Uterus (tissue), 4 donors: ENCODE data around the gene NPHP4. TPM values are rescaled to one million over a fixed set of nuclear protein-coding genes. Genes with fewer than 3 reads are reported as not detected.

Experiments
- DNase-seq, 2 donors: peaks; one replicate each; pipeline ENCODE4 v3.0.0-alpha.2; 2019 to 2020
- H3K27ac ChIP-seq, 2 donors: fragments of 200-600 bp; sonication (generic); 1 replicate in 1 of 2; 2 replicates in 1 of 2; pipeline ENCODE4 v1.5.1; 2016 to 2018
- H3K27me3 ChIP-seq, 2 donors: fragments of 200-600 bp; sonication (generic); one replicate each; pipeline ENCODE4 v1.5.1; 2018 to 2019; ENCODE audit warnings: control low read depth in 1 of 2
- H3K36me3 ChIP-seq, 2 donors: fragments of 200-600 bp; sonication (generic); one replicate each; pipeline ENCODE4 v1.5.1; 2019; ENCODE audit warnings: control low read depth in 1 of 2
- H3K4me1 ChIP-seq, 2 donors: fragments of 200-600 bp; sonication (generic); one replicate each; pipeline ENCODE4 v1.5.1; 2018 to 2019; ENCODE audit warnings: control low read depth in 1 of 2
- H3K4me3 ChIP-seq, 2 donors: fragments of 200-600 bp; sonication (generic); 1 replicate in 1 of 2; 2 replicates in 1 of 2; pipeline ENCODE4 v1.5.1; 2018 to 2019; ENCODE audit warnings: mild to moderate bottlenecking in 1 of 2
- H3K9me3 ChIP-seq, 2 donors: fragments of 200-600 bp; sonication (generic); one replicate each; pipeline ENCODE4 v1.5.1; 2019; ENCODE audit warnings: control low read depth in 1 of 2
- POLR2A ChIP-seq, 2 donors: fragments of 450-650 bp; IDR thresholded peaks; one replicate each; pipeline ENCODE4 v1.6.1; 2016; ENCODE audit warnings: antibody characterized with exemption in 2 of 2, mild to moderate bottlenecking in 1 of 2, moderate library complexity in 1 of 2
- intact Hi-C: fragments of 100-400 bp; cut with DNase I; formaldehyde crosslinking; loops from one replicate; pipeline ENCODE4 v1.15.1; 2023; ENCODE audit warnings: low total_unique reads
- total RNA-seq, 4 donors: library from RNA; depleted of rRNA in 3 of 4; stranded (reverse); fragments of >200 nt in 3 of 4; gene quantifications; one replicate each; pipeline versions ENCODE4 v1.1.0 to v1.2.4, GENCODE V29; 2014 to 2023
- TF ChIP-seq, protein P1 (sequence below), 4 experiments: fragments of 200-600 bp in 2 of 4; fragments of 450-650 bp in 2 of 4; sonication (generic) in 2 of 4; IDR thresholded peaks; one replicate each; pipeline ENCODE4 v1.5.1; 2016 to 2019; ENCODE audit warnings: antibody characterized with exemption in 4 of 4, mild to moderate bottlenecking in 2 of 4, moderate library complexity in 1 of 4
- donor health status: DM: yes; HTN: yes; CAD: no.

Gene NPHP4
- total RNA-seq, 4 donors from 2014 or later: 1.3 to 16.2 (median 7.0) TPM

DNA sequence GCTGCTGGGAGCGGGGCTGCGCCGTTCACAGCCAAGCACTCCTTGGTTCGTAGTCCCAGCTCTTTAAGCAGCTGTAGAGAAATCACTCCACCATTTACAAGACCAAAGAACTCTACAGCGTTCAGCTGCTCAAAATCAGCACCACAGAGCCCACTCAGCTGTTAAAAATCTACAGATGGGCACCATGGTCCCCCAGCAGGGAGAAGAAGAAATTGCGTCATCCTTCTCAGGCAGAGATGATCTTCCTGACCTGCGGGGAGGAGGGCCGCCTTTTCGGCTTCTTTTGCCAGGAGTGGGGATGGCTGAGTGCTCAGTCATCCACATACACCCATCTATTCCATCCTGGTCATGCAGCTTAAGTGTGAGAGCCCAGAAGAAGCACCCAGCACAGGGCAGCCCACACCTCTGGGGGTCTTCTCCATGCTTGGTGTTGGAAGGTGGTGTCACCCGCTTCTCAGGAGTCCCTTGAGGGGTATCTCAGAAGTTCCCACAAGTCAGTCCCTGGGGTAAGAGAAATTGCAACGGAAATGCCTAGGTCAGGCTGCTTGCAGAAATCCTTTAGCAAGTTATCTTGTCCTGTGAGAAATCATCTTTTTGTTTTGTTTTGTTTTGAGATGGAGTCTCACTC lies 163.8 kb downstream of the NPHP4 start:
- TF ChIP-seq, protein P1, sequence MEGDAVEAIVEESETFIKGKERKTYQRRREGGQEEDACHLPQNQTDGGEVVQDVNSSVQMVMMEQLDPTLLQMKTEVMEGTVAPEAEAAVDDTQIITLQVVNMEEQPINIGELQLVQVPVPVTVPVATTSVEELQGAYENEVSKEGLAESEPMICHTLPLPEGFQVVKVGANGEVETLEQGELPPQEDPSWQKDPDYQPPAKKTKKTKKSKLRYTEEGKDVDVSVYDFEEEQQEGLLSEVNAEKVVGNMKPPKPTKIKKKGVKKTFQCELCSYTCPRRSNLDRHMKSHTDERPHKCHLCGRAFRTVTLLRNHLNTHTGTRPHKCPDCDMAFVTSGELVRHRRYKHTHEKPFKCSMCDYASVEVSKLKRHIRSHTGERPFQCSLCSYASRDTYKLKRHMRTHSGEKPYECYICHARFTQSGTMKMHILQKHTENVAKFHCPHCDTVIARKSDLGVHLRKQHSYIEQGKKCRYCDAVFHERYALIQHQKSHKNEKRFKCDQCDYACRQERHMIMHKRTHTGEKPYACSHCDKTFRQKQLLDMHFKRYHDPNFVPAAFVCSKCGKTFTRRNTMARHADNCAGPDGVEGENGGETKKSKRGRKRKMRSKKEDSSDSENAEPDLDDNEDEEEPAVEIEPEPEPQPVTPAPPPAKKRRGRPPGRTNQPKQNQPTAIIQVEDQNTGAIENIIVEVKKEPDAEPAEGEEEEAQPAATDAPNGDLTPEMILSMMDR (IDR thresholded peaks at IDR 0.05): no peak
- TF ChIP-seq POLR2A (IDR thresholded peaks at IDR 0.05): no peak
- no peak for DNase-seq
- no peaks in the 10 kb centered on the region for H3K36me3 ChIP-seq
- H3K4me1 ChIP-seq: no peaks in the 10 kb centered on the region
- peaks cover 0 to 3% of the 10 kb centered on the region in 2 donors for H3K27me3 ChIP-seq
- intact Hi-C loops: no loop called here
- no peaks in the 10 kb centered on the region for H3K9me3 ChIP-seq
- no peak overlapping the region for H3K4me3 ChIP-seq
- H3K27ac ChIP-seq: no peak overlapping the region

DNA sequence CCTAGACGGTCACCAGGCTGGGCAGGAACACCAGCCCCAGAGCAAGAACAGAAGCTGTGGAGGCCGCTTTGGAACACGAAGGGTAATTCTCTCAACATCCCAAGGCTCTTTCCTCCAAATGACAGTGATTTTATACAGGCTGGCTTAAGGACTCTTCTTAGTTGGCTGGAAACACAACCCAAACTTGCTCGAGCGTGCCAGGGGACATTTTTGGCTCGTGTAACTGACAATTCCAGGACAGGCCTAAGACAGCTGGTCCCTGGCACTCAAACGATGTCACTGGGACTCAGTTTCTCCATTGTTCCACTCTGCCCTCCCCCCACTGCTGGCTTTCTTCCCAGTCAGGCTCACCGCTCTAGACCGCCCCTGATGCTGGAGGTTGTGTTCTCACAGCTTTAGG lies 164.7 kb downstream of the NPHP4 start:
- H3K27ac ChIP-seq: no peak overlapping the region
- DNase-seq: no peak

DNA sequence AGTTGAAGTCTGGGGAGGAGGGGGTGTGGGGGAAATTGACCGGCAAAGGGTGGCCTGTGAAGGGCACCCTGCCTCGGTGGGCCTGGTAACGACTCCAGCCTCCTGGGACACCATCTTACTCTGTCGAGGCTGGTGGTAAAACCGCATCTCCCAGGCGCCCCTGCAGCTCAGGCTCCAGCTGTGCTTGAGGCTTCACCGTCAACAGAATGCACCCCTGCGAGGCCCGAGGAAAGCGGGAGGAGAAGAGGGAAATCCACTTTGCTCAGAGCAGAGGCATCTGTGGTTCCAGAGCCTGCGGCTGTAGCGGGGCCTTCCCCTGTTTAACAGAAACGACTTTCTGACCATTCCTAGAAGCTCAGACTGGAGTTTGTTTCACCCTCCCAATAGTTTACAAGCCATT lies 165.6 kb downstream of the NPHP4 start:
- H3K36me3 ChIP-seq: no peaks in the 10 kb centered on the region
- H3K9me3 ChIP-seq: no peaks in the 10 kb centered on the region
- no peaks in the 10 kb centered on the region for H3K4me1 ChIP-seq
- H3K27ac ChIP-seq: no peak overlapping the region
- intact Hi-C loops: no loop called here
- no peaks in the 10 kb centered on the region for H3K27me3 ChIP-seq
- H3K4me3 ChIP-seq: no peak overlapping the region
- DNase-seq: no peak
- TF ChIP-seq, protein P1 (IDR thresholded peaks at IDR 0.05): no peak
- TF ChIP-seq POLR2A (IDR thresholded peaks at IDR 0.05): no peak

More for the DNA sequence above, 164.7 kb downstream of the NPHP4 start:
- H3K27me3 ChIP-seq: peaks cover 0 to 3% of the 10 kb centered on the region in 2 donors
- TF ChIP-seq POLR2A (IDR thresholded peaks at IDR 0.05): no peak
- TF ChIP-seq, protein P1 (IDR thresholded peaks at IDR 0.05): no peak
- H3K4me1 ChIP-seq: no peaks in the 10 kb centered on the region
- intact Hi-C loops: no loop called here
- H3K9me3 ChIP-seq: no peaks in the 10 kb centered on the region
- no peak overlapping the region for H3K4me3 ChIP-seq
- no peaks in the 10 kb centered on the region for H3K36me3 ChIP-seq

DNA sequence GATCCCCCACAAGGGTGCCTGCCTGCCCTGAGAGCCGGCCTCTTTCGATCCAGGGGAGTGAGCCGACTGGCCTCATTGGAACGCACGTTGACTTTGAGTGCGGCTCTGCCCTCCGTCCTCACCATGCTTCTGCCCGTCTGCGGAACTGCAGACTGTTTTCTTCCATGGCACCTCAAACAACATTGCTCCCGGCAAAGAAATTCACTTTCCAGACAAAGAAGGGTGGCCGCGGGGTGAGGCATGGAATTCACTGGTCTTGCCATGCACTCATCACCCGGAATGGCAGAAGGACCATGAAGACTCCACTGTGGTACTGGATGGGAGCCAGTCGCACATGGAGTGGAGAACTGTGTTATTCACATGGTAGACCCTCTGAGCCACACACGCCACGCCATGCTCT lies 169.5 kb downstream of the NPHP4 start:
- intact Hi-C loops: no loop called here
- TF ChIP-seq POLR2A (IDR thresholded peaks at IDR 0.05): no peak
- TF ChIP-seq, protein P1 (IDR thresholded peaks at IDR 0.05): no peak
- no peaks in the 10 kb centered on the region for H3K27me3 ChIP-seq
- H3K9me3 ChIP-seq: no peaks in the 10 kb centered on the region
- no peaks in the 10 kb centered on the region for H3K36me3 ChIP-seq
- no peak for DNase-seq
- no peaks in the 10 kb centered on the region for H3K4me1 ChIP-seq
- no peak overlapping the region for H3K27ac ChIP-seq
- no peak overlapping the region for H3K4me3 ChIP-seq

DNA sequence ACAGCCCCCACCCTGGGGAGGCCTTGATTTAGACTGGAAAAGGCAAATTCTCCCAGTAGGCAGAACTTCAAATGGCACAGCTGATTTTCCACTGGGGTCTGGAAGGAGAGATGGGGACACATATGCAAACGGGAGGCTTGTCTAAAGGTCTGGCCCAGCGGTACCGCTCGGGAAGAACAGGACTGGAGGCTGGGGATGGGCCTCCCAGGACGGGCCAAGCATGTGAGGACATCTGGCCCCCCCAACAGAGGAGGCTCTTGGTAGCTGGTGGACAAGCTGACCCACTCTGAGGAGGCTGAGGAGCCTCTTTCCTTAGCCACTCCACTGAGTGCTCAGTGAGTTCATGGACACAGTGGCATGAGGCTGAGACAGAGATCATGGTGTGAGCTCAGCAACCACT lies 170.0 kb downstream of the NPHP4 start:
- TF ChIP-seq, protein P1 (IDR thresholded peaks at IDR 0.05): no peak
- TF ChIP-seq POLR2A (IDR thresholded peaks at IDR 0.05): no peak
- no peak for DNase-seq
- Histone ChIP-seq H3K36me3 (no peaks in the 10 kb centered on the region), H3K4me1 (no peaks in the 10 kb centered on the region), H3K9me3 (no peaks in the 10 kb centered on the region), H3K27me3 (no peaks in the 10 kb centered on the region), H3K27ac (no peak overlapping the region), H3K4me3 (no peak overlapping the region)
- intact Hi-C loops: no loop called here
